Cardiac muscle cell (in vitro differentiated cells and primary cell): ENCODE data around the gene GRK1. TPM values are rescaled to one million over a fixed set of nuclear protein-coding genes. Genes with fewer than 3 reads are reported as not detected.
A peak's percentile ranks its signal among the peaks of the same experiment; 100 is the strongest.

Source experiments
- DNase-seq, 2 donors: peaks; one replicate each; pipeline versions ENCODE4 v3.0.0 to v3.0.0-alpha.2; 2010 to 2017; ENCODE audit warnings: low read depth in 1 of 2, low spot score in 1 of 2
- H3K27ac ChIP-seq: fragments of 200-600 bp; sonication (generic); 2 replicates; pipeline ENCODE4 v1.5.1; 2016
- H3K27me3 ChIP-seq: fragments of 200-600 bp; sonication (generic); 2 replicates; pipeline ENCODE4 v1.6.0; 2016; ENCODE audit warnings: control low read depth
- H3K36me3 ChIP-seq: fragments of 200-600 bp; sonication (generic); 2 replicates; pipeline ENCODE4 v1.5.1; 2016; ENCODE audit warnings: control low read depth
- H3K4me1 ChIP-seq: fragments of 200-600 bp; sonication (generic); 2 replicates; pipeline ENCODE4 v1.8.1; 2017; ENCODE audit warnings: low read depth, mild to moderate bottlenecking, mixed run types
- H3K4me3 ChIP-seq: fragments of 200-600 bp; sonication (generic); 2 replicates; pipeline ENCODE4 v1.5.1; 2016; ENCODE audit warnings: mild to moderate bottlenecking
- H3K9me3 ChIP-seq: fragments of 200-600 bp; sonication (generic); 2 replicates; pipeline ENCODE4 v1.5.1; 2017; ENCODE audit warnings: low read depth, mild to moderate bottlenecking, control low read depth
- CTCF ChIP-seq: IDR thresholded peaks from 2 replicates; pipeline ENCODE4 v1.5.1; 2012; ENCODE audit warnings: low read depth, mild to moderate bottlenecking, low read length
- polyA plus RNA-seq: library from polyadenylated mRNA; unstranded; fragments of >200 nt; fragmentation: Nextera tagmentation; extraction: Ambion mirVana; gene quantifications from 2 replicates; pipeline ENCODE4 v1.2.1, GENCODE V29; 2016
- total RNA-seq: library from RNA; depleted of rRNA; stranded (reverse); fragments of >200 nt; gene quantifications from 2 replicates; pipeline ENCODE4 v1.2.3, GENCODE V29; 2016

GRK1 gene
- total and polyA plus RNA-seq, 2 experiments from 2014 or later = 0.13 to 0.21 TPM

- H3K9me3 ChIP-seq = no peaks in the 10 kb centered on the region
- TF ChIP-seq CTCF = no peak
- no peaks in the 10 kb centered on the region for H3K36me3 ChIP-seq
- no peak overlapping the region for H3K4me3 ChIP-seq
- H3K27ac ChIP-seq = no peak overlapping the region
- H3K27me3 ChIP-seq = peaks cover 3% of the 10 kb centered on the region
- no peak for DNase-seq
- H3K4me1 ChIP-seq = no peaks in the 10 kb centered on the region
Measured at GRCh38 chr13:113769106-113769505, 102.1 kb downstream of the GRK1 start.

GRCh38 chr13:113769881-113770280 is 102.9 kb downstream of the GRK1 start:
- Histone ChIP-seq H3K27ac (no peak overlapping the region), H3K9me3 (no peaks in the 10 kb centered on the region), H3K4me3 (no peak overlapping the region), H3K36me3 (no peaks in the 10 kb centered on the region), H3K4me1 (no peaks in the 10 kb centered on the region), H3K27me3 (no peaks in the 10 kb centered on the region)
- no peak for DNase-seq
- TF ChIP-seq CTCF = no peak

- H3K9me3 ChIP-seq = no peaks in the 10 kb centered on the region
- no peak for DNase-seq
- no peak for TF ChIP-seq CTCF
- H3K4me1 ChIP-seq = no peaks in the 10 kb centered on the region
- no peaks in the 10 kb centered on the region for H3K36me3 ChIP-seq
- no peak overlapping the region for H3K27ac ChIP-seq
- no peaks in the 10 kb centered on the region for H3K27me3 ChIP-seq
- no peak overlapping the region for H3K4me3 ChIP-seq
Measured at GRCh38 chr13:113770441-113770840, 103.4 kb downstream of the GRK1 start.

GRCh38 chr13:113770937-113771336 is 103.9 kb downstream of the GRK1 start:
- Histone ChIP-seq H3K9me3 (no peaks in the 10 kb centered on the region), H3K4me1 (no peaks in the 10 kb centered on the region), H3K36me3 (no peaks in the 10 kb centered on the region), H3K27ac (no peak overlapping the region), H3K27me3 (no peaks in the 10 kb centered on the region), H3K4me3 (no peak overlapping the region)
- no peak for TF ChIP-seq CTCF
- DNase-seq = no peak

- H3K4me3 ChIP-seq = no peak overlapping the region
- TF ChIP-seq CTCF = no peak
- no peaks in the 10 kb centered on the region for H3K4me1 ChIP-seq
- H3K36me3 ChIP-seq = no peaks in the 10 kb centered on the region
- DNase-seq = peak in 1 of 2 donors; percentile 47
- H3K27ac ChIP-seq = no peak overlapping the region
- no peaks in the 10 kb centered on the region for H3K27me3 ChIP-seq
- no peaks in the 10 kb centered on the region for H3K9me3 ChIP-seq
Measured at GRCh38 chr13:113771709-113772331, 104.8 kb downstream of the GRK1 start.
